NCI-H2107 treated with DMSO at 0.1 percent for 48 hours (cell line): ENCODE results near the gene SGCB.

Experiments used
- DNase-seq: peaks from one replicate; lab custom pipeline; 2025; ENCODE audit not compliant: unreplicated experiment; lab: John Stamatoyannopoulos, UW

SGCB gene

GRCh38 chr4:52028970-52029369 lies 9.1 kb downstream of the SGCB start:
- DNase-seq = no peak

- DNase-seq = no peak
Observed at GRCh38 chr4:52019936-52020657, 18.0 kb downstream of the SGCB start, which contains the start of gene LRRC66. Gene LRRC66, minus strand, starts transcription at chr4:52020363. Its CDS starts 2,750 bp downstream, at chr4:52017613.

DNA sequence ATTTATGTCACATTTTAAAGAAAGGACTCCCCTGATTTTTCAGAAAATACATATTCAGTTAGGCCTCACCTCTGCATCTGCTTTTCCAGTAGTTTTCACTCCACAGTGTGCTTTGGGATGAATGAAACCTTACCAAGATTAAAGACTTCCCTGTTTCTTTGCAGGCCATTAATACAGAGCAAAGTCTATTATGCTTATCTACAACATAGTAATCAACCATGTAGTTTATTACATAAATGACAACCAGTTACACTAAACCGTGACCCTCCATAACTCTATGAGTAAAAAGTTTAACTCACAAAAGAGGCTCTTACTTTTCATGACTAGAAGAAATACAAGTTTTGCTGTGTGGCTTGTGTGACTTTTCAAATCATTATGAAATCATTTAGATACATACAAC lies 20.3 kb downstream of the SGCB start:
- DNase-seq = no peak

DNA sequence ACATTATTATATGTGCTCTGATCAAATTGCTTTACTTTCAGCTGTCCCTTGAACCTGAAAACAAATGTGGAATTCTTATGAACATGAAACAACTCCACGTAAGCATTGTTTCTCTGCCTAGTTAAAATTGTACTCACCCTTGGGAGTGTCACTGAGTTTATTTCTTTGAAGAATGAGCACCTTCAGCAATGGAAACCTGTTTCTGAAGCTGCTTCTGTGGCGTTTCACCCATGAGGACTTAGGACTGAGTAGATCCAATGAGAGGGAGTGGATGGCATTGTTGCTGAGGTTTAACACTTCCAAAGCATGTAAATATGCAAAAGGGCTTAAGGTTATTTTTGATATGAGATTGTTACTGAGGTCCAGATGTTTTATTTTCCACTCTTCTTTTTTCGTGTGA lies 21.1 kb downstream of the SGCB start:
- no peak for DNase-seq

DNA sequence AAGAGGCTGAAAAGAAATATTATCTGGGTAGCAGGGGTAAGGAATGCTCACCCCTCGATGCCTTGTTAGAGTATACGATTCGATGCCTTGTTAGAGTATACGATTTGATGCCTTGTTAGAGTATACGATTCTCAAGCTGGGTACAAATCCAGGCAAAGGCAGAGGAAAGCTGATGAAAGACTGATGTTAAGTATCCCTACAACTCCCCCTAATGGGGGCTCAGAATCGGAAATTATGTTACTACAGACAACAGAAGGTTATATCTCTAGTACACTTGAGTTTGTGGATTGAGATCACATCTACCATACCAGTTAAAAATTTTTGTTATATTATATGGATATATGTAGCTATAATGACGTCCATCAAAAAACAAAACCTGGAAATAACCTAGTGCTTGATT lies 22.7 kb downstream of the SGCB start:
- DNase-seq = no peak

DNA sequence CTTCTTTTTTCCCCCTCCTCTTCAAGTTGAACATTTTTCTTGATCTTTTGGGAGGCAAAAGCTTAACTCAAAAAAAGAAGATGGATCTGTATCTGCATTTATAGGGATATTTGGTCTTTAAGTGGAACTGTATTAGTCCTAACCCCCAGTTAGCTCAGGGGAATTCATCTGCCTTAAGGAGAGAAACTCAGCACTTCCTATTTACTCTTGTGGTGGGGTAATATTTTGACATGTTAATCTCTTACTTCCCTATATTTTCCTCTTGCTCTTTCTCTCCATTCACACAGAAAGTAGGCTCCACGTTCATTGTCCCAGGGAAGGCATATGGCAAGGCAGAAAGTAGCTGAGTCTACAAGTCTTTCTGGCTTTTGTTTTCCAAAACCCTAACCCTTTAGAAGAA lies 23.2 kb downstream of the SGCB start:
- DNase-seq = no peak

DNA sequence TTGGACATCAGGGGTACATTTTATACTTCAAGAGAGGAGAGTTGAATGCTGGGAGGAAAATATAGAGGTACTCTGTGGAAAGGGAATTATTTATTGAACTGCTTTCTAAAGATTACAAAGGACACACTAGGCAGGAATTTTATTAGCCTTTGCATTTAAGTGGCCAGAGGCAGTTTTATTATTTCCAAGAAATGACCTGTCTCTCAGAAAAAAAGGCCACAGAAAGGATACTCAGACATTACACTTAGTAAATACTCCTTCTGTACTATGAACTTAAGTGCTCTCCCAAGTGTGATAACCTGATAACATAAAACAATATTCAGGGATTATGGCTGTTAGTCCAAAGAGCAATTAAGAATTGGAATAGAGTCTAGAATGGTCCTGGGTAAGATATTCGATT lies 25.4 kb downstream of the SGCB start:
- DNase-seq = no peak

GRCh38 chr4:52010986-52011385 lies 27.1 kb downstream of the SGCB start:
- no peak for DNase-seq

DNA sequence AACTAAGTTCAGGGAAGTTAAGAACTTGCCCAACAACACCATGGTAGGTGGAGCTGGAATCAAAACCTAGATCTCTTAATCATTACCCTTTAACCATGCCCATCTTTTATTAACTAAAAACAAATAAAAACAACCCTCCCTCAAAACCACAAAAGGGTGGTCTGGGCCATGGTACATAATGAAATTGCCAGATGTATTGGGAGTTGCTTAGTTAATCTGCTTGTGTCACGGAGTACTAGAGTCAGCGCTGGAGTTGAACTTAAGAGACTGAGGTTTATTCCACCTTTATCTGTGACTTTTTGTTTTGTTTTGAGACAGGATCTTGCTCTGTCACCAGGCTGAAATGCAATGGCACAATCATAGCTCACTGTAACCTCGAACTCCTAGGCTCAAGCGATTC lies 31.2 kb downstream of the SGCB start:
- no peak for DNase-seq

GRCh38 chr4:52005604-52006273 lies 32.4 kb downstream of the SGCB start:
- no peak for DNase-seq

DNA sequence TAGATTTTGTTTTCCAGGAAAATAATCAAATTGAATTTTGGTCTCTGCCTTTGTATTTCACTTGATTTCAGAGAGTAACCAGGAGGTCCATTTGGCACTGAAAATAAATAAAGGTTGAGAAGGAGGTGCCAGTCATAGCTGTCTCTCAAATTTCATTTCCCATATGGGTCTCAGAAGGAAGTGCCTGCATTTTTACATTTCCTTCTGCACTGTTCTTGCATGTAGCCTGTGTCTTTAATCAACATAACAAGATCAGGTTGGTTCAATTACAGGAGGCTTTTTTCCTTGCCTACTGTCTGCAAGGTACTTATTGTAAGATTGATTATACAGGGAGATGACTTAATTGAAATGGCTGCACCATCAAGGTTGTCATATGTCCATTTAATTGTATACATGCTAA lies 33.7 kb downstream of the SGCB start:
- no peak for DNase-seq

DNA sequence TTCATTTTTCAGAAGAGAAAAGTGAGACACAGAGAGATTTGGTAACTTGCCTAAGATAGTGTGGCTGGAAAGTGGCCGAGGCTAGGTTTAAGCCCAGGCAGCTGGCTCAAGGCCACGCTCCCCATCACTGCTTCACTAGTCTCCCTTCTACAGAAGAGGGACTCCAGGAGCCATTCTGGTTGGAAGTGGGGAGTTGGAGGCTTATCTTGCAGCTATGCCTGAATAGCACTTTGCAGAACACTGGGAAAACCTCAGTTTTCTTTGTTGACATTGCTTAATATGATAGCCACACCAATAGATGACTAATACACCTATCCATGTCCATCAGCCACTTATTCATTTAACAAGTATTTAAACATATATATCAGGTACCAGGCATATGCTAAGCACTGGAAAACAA lies 36.5 kb downstream of the SGCB start:
- no peak for DNase-seq

DNA sequence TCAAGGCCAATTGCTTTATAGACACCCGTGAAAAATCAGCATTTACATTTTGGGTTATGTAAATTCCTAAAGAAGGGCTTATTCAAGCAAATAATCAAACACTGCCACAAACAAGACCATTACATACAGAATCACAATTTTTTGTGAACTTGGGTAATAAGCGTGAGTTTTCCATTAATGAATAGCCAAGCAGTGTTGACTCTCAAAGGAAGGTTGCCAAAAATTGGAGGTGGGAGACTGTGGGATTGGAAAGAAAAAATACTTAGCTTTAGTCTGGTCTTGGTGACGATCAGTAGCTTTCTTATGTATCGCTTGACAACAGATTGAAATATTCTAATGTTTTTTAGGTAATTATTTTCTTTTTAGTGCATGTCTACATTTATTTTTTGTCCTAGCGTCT lies 38.8 kb downstream of the SGCB start:
- DNase-seq = no peak

GRCh38 chr4:51998837-51999236 lies 39.3 kb downstream of the SGCB start:
- DNase-seq = no peak

GRCh38 chr4:51997647-51998046 lies 40.5 kb downstream of the SGCB start:
- no peak for DNase-seq

DNA sequence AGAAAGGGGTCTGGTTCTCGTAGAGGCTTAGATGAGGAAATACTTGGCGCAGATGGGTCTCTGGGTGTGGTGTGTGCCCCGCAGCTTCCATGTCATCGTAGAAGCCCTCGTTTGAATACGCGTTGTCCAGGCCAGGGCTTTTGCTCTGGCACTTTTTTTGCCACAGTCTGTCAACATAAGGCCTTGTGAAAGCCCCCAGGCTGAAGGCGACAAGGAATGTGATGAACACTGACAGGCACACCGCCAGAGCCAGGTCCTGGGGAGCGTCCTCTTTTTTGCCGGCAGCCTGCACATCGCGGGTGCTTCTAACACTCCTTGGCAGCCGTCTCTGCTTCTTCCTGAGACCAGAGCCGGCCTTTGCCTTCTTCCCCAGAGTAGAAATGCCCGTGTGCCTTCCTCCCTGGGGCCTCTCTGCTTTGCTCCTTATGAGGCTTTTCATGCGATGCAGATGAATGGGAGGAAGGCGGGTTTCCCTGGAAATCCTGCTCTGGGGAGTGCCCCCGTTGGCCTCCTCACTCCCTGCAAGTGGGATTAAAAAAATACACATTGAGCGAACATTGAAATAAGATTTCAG lies 42.4 kb downstream of the SGCB start:
- no peak for DNase-seq
